HG02571 (cell line): ENCODE results near the gene BRI3BP.
"Not testable (repeated sequence)": the region's sequence is repeated elsewhere in the genome, so short reads cannot be mapped to it uniquely, and the experiment has no call there.

ENCODE experiments used
- ATAC-seq: cut with Tn5 transposase; IDR thresholded peaks from one replicate; pipeline ENCODE4 v1.9.1; 2021; ENCODE audit warnings: mild to moderate bottlenecking, moderate library complexity; ENCODE audit not compliant: unreplicated experiment

Gene BRI3BP

GRCh38 chr12:124971603-124972002 is 21.8 kb upstream of the BRI3BP start:
- ATAC-seq: no peak

GRCh38 chr12:124972211-124972610 is 21.2 kb upstream of the BRI3BP start:
- ATAC-seq: no peak

DNA sequence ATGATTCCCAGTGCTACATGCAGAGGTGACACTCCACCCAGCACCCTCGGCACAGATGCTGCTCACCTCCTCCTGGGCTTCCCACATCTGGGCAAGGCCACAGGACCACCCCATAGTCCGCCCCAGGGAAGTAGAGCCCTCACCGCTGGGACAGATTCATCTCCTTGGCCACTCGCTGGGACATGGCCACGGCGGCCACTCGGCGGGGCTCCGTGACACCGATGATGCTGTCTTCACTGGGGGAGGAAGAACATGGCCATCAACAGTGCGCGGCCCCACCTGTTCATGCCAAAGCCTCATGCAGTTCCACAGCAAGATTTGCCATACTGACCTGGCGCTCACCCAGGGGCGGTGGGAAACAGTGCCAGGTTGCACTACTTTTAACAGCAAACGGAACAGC is 18.2 kb upstream of the BRI3BP start:
- ATAC-seq: no peak

DNA sequence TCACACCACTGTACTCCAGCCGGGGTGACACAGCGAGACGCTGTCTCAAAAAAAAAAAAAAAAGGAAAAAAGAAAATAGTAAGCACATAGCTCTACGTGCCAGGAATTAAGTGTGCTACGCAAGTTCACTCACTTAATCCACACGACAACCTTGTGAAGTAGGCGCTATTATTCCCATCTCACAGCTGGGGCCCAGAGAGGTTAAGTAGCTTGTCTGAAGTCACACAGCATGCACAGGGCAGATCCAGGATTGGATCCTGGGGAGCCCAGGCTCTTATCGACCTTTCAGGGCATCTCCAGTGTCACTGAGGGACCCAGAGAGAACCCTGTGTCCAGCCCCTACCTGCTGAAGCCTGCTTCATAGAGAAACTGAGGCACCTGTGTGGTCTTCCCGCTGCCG is 16.4 kb upstream of the BRI3BP start:
- ATAC-seq: no peak

DNA sequence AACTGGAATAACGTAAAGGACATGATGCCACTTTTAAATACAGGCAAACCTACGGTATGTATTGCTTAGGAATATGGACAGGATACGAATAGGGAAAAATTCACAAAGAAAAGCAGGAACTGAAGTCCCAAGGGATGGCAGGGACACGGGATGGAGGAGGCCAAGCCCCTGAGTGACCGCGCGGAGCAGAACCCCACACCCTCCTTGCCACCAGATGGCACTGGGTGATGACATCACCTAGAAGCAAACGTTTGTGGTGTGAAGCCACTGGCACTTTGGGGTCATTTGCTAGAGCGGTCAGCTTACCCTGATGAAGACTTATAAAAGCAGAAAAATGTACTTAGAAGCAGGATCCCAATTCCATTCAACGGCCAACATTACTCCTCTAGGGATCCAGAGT is 13.9 kb upstream of the BRI3BP start:
- ATAC-seq: no peak

DNA sequence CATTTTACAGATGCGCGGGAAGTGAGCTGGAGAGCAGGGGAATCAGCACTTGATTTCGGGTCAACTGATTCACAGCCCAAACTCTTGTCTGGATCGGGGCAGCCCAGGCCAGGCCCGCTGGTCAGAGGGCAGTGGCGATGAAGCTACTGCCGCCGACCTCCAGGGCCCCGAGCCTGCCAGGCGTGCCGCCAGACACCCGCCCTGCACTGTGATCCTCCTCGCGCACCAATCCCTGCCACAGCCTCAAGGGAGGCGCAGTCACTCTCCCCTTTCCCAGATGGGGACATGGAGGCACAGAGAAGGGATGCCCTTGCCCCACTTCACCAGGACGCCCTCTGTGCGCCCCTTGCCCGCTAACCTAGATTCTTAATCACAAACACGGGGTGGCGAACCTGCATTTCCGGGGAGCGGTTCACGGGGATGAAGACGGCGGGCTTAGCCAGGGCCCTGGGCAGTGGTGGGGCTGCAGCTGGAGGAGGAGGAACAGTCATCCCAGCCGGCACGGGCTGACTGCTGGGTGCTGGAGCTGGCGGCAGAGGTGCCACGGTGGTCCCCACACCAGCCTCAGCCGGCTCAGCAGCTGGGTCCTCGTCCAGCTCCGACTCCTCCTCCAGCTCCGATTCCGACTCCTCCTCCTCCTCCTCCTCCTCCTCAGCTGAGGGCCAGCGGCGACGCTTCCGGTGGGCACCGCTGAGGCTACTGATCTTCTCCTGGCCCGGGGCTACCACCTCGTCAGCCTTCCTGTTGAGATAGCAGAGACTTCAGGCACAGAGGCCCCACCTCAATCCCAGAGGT is 13.2 kb upstream of the BRI3BP start:
- ATAC-seq: no peak

DNA sequence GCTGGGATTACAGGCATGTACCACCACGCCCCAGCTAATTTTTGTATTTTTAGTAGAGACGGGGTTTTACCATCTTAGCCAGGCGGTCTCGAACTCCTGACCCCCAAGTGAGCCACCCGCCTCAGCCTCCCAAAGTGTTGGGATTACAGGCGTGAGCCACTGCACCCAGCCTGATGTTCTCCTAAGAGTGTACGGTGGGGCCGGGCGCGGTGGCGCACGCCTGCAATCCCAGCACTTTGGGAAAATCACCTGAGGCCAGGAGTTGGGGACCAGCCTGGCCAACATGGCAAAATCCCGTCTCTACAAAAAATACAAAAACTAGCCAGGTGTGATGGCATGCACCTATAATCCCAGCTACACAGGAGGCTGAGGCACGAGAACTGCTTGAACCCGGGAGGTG is 6.6 kb upstream of the BRI3BP start:
- not testable (repeated sequence) for ATAC-seq

DNA sequence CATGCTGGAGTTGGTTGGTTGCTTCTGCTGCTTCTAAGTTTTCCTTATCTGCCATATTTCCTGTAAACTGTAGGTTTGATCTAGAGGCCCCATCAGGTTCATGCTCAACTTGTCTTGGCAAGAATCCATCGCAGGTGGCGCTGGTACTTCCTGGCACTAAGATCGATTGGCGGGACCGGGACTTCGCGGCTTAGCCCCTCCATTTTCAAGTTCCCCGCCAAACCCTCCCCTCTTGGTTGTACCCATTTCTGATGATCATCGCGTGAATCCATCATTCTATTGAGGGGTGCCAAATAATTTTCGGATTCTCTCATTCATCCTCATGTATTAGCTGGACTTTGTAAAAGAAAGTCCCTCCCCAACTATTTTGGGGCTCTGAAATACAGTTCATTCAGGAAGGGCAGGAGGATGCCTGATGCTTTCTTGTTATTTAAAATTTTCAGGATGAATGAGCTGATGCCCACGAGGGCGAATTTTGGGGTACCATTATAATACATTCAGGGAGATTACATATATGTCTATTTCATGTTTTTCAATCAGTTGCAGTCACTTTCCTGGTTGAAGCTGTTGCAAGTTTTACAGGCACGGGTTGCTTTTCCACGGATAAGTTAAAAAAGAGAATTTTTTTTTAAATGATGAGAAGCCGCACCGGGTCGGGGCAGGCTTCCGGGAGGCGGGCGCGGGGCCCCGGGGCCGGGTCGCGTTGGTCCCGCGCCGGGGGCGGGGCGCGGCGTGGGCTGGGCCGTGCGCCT is 395 bp upstream of the BRI3BP start:
- ATAC-seq: peak; percentile 31

- ATAC-seq: no peak
These were observed 1.1 kb downstream of the BRI3BP start for GRCh38 chr12:124994437-124994975.

DNA sequence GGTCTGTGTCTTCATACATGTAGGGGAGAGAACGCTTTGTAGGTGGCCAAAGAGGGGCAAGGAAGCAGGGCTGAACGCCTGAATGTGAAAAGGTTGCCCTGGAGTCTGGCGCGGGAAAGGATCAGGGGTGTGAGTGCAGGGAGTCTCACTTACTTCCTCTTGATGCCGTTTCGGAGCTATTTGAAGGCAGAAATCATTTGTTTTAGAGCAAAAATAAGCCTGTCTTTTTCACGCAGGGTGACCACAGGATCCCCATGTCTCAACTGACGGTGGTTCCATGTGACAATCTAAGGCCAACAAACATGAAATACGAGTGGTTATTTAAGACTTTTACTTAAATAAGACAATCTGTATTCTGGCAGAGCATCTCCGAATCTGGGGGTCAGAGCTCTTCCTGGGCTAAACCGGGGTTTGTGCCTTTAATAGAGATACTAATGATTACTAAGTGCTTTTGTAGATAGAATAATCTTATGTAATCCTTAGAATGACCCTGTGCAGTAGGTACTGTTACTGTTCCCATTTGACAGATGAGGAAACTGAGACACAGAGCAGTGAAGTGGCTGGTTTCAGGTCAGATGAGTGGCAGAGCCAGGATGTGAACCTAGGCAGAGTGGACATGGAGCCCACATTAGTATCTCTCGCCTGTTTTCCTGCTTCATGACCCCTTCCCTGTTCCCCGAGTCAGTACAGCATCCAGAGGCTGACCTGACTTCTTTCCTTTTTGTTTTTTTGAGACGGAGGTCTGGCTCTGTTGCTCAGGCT is 1.9 kb downstream of the BRI3BP start:
- ATAC-seq: no peak

DNA sequence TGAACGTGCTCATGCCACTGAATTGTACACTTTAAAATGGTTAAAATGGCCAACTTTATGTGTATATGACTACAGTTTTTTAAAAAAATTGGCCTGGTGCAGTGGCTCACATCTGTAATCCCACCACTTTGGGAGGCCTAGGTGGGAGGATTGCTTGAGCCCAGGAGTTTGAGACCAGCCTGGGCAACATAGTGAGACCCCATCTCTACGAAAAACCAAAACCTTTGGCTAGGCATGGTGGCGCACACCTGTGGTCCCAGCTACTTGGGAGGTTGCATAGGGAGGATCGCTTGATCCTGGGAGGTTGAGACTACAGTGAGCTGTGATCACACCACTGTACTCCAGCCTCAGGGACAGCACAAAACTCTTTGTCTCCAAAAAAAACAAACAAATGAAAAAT is 5.3 kb downstream of the BRI3BP start:
- ATAC-seq: no peak

DNA sequence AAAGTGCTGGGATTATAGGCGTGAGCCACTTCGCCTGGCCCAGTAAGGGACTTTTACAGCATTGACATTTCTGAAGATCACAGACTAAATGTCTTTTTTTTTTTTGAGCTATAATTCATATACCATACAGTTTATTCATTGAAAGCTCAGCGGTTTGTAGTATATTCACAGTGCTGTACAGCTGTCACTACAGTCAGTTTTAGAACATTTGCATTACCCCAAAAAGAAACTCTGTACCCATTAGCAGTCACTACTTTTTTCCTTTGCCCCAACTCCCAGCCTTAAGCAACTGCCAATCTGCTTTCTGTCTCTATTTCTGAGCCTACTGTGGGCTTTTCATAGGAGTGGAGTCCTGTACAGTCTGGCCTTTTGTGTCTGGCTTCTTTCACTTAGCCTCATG is 8.2 kb downstream of the BRI3BP start:
- no peak for ATAC-seq

GRCh38 chr12:125003021-125003420 is 9.6 kb downstream of the BRI3BP start:
- no peak for ATAC-seq

GRCh38 chr12:125004621-125005020 is 11.2 kb downstream of the BRI3BP start:
- no peak for ATAC-seq

DNA sequence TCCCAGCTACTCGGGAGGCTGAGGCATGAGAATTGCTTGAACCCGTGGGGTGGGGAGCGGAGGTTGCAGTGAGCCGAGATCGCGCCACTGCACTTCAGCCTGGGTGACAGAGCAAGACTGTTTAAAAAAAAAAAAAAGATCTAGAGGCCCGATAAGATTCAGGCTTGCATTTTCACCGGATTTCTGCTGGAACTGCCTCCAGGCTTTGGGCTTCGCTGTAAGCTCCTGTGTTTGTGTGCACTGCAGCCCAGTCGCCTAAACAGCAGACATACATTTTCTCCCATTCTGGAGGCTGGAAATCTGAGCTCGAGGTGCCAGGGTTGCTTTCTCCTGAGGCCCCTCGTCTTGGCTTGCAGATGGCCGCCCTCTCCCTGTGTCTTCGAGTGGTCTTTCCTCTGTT is 12.2 kb downstream of the BRI3BP start:
- ATAC-seq: no peak

- ATAC-seq: no peak
These were observed 12.9 kb downstream of the BRI3BP start for GRCh38 chr12:125006365-125006764.

DNA sequence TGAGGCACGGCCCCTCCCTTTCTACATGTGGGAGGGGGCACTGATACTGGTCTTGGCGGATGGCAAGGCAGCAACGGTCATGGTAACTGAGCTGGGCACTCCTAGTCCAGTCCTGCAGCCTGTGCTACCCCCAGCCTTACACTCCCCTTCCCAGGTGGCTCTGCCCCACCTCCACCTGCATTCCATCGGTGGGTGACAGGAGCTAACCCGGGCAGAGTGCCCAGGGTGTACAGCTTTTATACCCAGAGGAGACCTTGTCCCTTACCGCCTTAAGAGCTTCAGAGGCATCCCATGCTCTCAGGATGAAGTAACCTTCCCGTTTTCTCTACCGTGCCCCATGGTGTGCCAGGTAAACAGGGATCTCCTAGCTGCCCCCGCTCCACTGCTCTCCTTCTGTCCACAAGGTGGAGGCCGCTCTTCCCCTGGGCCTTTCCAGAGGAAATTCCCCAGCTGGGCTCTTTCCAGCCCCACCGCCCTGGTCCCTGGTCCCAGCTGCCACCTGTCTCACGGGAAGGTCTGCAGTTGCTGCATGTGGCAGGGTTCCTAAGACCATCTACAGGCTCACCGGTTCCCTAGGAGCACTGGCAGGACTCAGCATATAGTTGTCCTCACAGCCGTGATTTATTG is 20.5 kb downstream of the BRI3BP start:
- no peak for ATAC-seq

DNA sequence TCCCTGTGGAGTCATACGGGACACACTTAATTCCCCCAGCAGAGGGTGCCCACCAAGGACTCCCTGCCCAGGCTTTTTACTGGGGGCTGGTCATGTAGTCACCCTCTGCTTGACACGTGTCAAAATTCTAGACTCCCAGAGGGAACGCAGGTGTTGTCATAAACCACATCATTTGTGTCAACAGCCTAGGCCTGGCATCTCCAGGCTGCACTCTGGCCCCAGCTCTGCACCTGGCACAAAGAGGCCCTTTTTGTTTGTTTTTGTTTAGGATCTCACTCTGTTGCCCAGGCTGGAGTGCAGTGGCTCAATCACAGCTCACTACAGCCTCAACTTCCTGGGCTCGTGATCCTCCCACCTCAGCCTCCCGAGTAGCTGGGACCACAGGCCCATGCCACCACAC is 21.1 kb downstream of the BRI3BP start:
- no peak for ATAC-seq

DNA sequence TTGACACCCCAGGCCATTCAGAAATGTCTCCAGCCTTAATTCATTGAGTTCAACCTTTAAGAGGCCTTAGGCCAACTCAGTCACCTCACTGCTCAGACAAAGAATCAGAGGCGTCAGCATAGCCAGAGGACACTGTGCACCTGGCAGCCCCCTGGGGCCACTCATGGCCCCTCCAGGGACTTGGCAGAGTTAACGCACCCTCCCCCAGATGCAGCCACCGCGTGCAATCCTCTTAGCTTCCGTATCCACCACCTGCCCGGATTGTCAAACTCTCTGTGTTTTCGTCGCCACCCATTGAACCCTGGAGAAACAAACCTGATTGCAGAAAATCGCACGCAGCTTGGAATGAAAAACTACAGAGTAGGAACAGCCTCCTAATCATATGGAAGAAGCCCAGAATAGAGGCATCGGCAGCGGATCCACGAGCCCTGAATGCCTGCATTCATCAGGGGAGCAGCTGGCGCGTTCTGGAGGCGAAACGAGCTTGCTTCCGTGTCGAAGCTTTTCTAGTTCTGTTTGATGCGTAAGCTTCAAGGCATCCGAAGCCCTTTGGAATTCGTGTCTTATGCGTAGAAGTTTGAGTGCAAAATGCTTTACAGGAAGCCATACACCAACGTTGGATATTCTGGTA is 22.4 kb downstream of the BRI3BP start:
- no peak for ATAC-seq

GRCh38 chr12:125017801-125018200 is 24.4 kb downstream of the BRI3BP start:
- ATAC-seq: no peak
